ENCODE measurements around the gene CCL11. TPM values are rescaled to one million over a fixed set of nuclear protein-coding genes. Genes with fewer than 3 reads are reported as not detected.
"Not testable (repeated sequence)": the region's sequence is repeated elsewhere in the genome, so short reads cannot be mapped to it uniquely, and the experiment has no call there.

The CCL11 gene
- total RNA-seq, 1 donor from 2014 or later: not detected

DNA sequence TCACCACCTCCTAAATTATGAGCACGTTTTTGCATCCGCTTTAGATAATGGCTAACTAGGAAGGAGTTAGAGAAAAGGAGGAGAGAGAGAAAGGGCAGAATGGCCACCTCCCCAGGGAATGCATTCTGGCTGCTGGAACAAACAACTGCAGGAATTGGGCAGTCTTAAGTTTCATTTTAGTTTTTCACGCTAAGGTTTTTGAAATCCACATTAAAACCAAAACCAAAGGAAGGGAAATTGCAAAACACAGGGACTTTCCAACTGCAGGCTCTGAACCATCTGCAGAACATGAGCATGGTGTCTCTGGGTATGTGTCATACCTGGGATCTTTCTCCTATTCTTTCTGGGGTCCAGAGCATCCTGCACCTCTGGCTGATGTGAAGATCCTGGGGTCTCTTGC is 21.6 kb downstream of the CCL11 start:
- DNase-seq (ENCODE audit: low read depth in 2 of 2): peak in 1 of 2 donors; percentile 18

DNA sequence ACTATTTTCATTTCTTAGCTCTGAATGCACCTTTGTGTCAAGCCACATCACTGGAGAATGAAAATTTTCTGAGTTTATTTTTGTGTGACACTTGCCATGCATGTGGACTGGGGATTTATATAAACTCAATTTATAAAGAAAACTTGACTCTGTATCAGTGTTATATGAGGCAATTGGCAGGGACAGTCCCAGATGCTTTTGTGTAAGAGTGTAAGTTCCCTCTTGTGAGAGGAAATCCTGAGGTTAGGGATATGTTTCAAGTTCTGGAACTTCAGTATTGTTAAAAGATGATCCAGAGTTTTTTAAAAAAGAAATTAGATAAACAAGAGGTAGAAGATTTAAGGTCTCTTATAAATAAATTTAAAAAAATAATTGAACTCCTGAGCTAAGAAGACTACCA is 22.8 kb downstream of the CCL11 start:
- DNase-seq (ENCODE audit: low read depth in 2 of 2): no peak

- DNase-seq (ENCODE audit: low read depth in 2 of 2): no peak
Observed at GRCh38 chr17:34311291-34311690, 25.7 kb downstream of the CCL11 start.

DNA sequence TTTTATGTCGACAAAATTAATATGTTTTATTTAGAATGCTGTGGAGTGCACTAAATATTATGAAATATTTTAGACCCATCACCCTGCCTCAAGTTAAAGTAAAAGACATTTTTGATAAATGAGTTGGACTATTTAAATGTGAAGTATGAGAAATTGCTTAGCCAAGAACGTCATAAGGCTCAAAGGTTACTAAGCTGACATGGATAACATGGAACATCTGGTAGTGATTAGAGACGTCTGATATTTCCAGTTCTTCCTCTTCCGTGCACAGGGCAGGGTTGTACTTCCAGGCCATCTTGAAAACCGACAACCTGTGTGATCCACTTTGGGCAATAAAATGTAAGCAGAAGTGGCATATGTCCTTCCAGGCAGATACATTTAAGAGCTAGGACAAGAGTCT is 26.5 kb downstream of the CCL11 start:
- DNase-seq (ENCODE audit: low read depth in 2 of 2): no peak

GRCh38 chr17:34313164-34313563 is 27.6 kb downstream of the CCL11 start:
- no peak for DNase-seq (ENCODE audit: low read depth in 2 of 2)

GRCh38 chr17:34314279-34314678 is 28.7 kb downstream of the CCL11 start:
- DNase-seq (ENCODE audit: low read depth in 2 of 2): peak in 1 of 2 donors; percentile 57

- no peak for DNase-seq (ENCODE audit: low read depth in 2 of 2)
Observed at GRCh38 chr17:34318474-34318873, 32.9 kb downstream of the CCL11 start.

- DNase-seq (ENCODE audit: low read depth in 2 of 2): no peak
Observed at GRCh38 chr17:34319039-34319483, 33.5 kb downstream of the CCL11 start, which contains the start of gene CCL8. CCL8 (plus strand) TSS chr17:34319435; CDS start chr17:34319502, 67 bp downstream.

GRCh38 chr17:34321964-34322363 is 36.4 kb downstream of the CCL11 start:
- DNase-seq (ENCODE audit: low read depth in 2 of 2): no peak

- not testable (repeated sequence) for DNase-seq (ENCODE audit: low read depth in 2 of 2)
Observed at GRCh38 chr17:34327580-34327979, 42.0 kb downstream of the CCL11 start.

- DNase-seq (ENCODE audit: low read depth in 2 of 2): no peak
Observed at GRCh38 chr17:34337701-34338100, 52.2 kb downstream of the CCL11 start.

Other genes starting within 250 kb of the CCL11 start
- gene CCL2, start 30.5 kb upstream of the CCL11 start, total RNA-seq: 75.8 and 137 TPM in 2 replicates
- gene CCL7, start 15.5 kb upstream of the CCL11 start, total RNA-seq: not detected in 2 replicates
- gene CCL8, start 33.7 kb downstream of the CCL11 start, total RNA-seq: not detected in 2 replicates
- gene CCL13, start 70.7 kb downstream of the CCL11 start, total RNA-seq: not detected in 2 replicates
- gene CCL1, start 77.5 kb downstream of the CCL11 start, total RNA-seq: not detected in 2 replicates

All from lung microvascular endothelial cell (primary cell).